ENCODE measurements around the gene BIVM. TPM values are rescaled to one million over a fixed set of nuclear protein-coding genes. Genes with fewer than 3 reads are reported as not detected.
A peak's percentile ranks its signal among the peaks of the same experiment; 100 is the strongest.

The BIVM gene
- total RNA-seq, 1 donor from 2014 or later, result 14.6 TPM

- no peak for TF ChIP-seq CTCF (conservative IDR thresholded peaks at IDR 0.05; ENCODE audit: low read depth, low read length)
- DNase-seq (ENCODE audit: low read depth), result no peak
- H3K4me3 ChIP-seq (ENCODE audit: low read depth, low read length), result no peak overlapping the region
These were observed 14.4 kb upstream of the BIVM start for GRCh38 chr13:102784483-102784882.

GRCh38 chr13:102788683-102789082, 10.2 kb upstream of the BIVM start:
- TF ChIP-seq CTCF (conservative IDR thresholded peaks at IDR 0.05; ENCODE audit: low read depth, low read length), result no peak
- no peak for DNase-seq (ENCODE audit: low read depth)
- no peak overlapping the region for H3K4me3 ChIP-seq (ENCODE audit: low read depth, low read length)

- TF ChIP-seq CTCF (conservative IDR thresholded peaks at IDR 0.05; ENCODE audit: low read depth, low read length), result no peak
- no peak for DNase-seq (ENCODE audit: low read depth)
- no peak overlapping the region for H3K4me3 ChIP-seq (ENCODE audit: low read depth, low read length)
These were observed 6.5 kb upstream of the BIVM start for GRCh38 chr13:102792396-102792795.

- no peak overlapping the region for H3K4me3 ChIP-seq (ENCODE audit: low read depth, low read length)
- TF ChIP-seq CTCF (conservative IDR thresholded peaks at IDR 0.05; ENCODE audit: low read depth, low read length), result no peak
- DNase-seq (ENCODE audit: low read depth), result no peak
These were observed 5.1 kb upstream of the BIVM start for GRCh38 chr13:102793611-102794355.

GRCh38 chr13:102799426-102800144, 666 bp downstream of the BIVM start:
- peak overlapping the region; percentile 84 for H3K4me3 ChIP-seq (ENCODE audit: low read depth, low read length)
- DNase-seq (ENCODE audit: low read depth), result no peak
- TF ChIP-seq CTCF (conservative IDR thresholded peaks at IDR 0.05; ENCODE audit: low read depth, low read length), result no peak

GRCh38 chr13:102800145-102801041, 1.5 kb downstream of the BIVM start:
- no peak for DNase-seq (ENCODE audit: low read depth)
- peak; percentile 70 for TF ChIP-seq CTCF (conservative IDR thresholded peaks at IDR 0.05; ENCODE audit: low read depth, low read length)
- H3K4me3 ChIP-seq (ENCODE audit: low read depth, low read length), result peak overlapping the region; percentile 84
